ENCODE results near the gene C1QL2.
A peak's percentile ranks its signal among the peaks of the same experiment; 100 is the strongest.

C1QL2 gene

GRCh38 chr2:119142824-119143223 is 15.7 kb downstream of the C1QL2 start:
- no peak for TF ChIP-seq POLR2AphosphoS5 (IDR thresholded peaks at IDR 0.05; ENCODE audit: low read depth, low read length)
- no peak for TF ChIP-seq REST (IDR thresholded peaks at IDR 0.05; ENCODE audit: insufficient read depth in 1 of 2, low read depth in 2 of 2, low read length in 2 of 2)
- no peak for TF ChIP-seq TAF1 (IDR thresholded peaks at IDR 0.05; ENCODE audit: borderline replicate concordance, insufficient read depth, low read length)
- TF ChIP-seq SIN3A (IDR thresholded peaks at IDR 0.05; ENCODE audit: borderline replicate concordance, insufficient read depth, low read length), result no peak
- TF ChIP-seq FOXP2 (optimal IDR thresholded peaks at IDR 0.05; ENCODE audit: borderline replicate concordance, extremely low read depth, extremely low read length, insufficient read depth), result no peak

- TF ChIP-seq FOXP2 (optimal IDR thresholded peaks at IDR 0.05; ENCODE audit: borderline replicate concordance, extremely low read depth, extremely low read length, insufficient read depth), result no peak
- TF ChIP-seq TAF1 (IDR thresholded peaks at IDR 0.05; ENCODE audit: borderline replicate concordance, insufficient read depth, low read length), result no peak
- no peak for TF ChIP-seq POLR2AphosphoS5 (IDR thresholded peaks at IDR 0.05; ENCODE audit: low read depth, low read length)
- TF ChIP-seq REST (IDR thresholded peaks at IDR 0.05; ENCODE audit: insufficient read depth in 1 of 2, low read depth in 2 of 2, low read length in 2 of 2), result no peak
- no peak for TF ChIP-seq SIN3A (IDR thresholded peaks at IDR 0.05; ENCODE audit: borderline replicate concordance, insufficient read depth, low read length)
Measured at GRCh38 chr2:119137502-119137901, 21.0 kb downstream of the C1QL2 start.

- no peak for TF ChIP-seq POLR2AphosphoS5 (IDR thresholded peaks at IDR 0.05; ENCODE audit: low read depth, low read length)
- no peak for TF ChIP-seq FOXP2 (optimal IDR thresholded peaks at IDR 0.05; ENCODE audit: borderline replicate concordance, extremely low read depth, extremely low read length, insufficient read depth)
- no peak for TF ChIP-seq REST (IDR thresholded peaks at IDR 0.05; ENCODE audit: insufficient read depth in 1 of 2, low read depth in 2 of 2, low read length in 2 of 2)
- TF ChIP-seq SIN3A (IDR thresholded peaks at IDR 0.05; ENCODE audit: borderline replicate concordance, insufficient read depth, low read length), result no peak
- TF ChIP-seq TAF1 (IDR thresholded peaks at IDR 0.05; ENCODE audit: borderline replicate concordance, insufficient read depth, low read length), result no peak
Measured at GRCh38 chr2:119136872-119137271, 21.7 kb downstream of the C1QL2 start.

GRCh38 chr2:119136093-119136492 is 22.5 kb downstream of the C1QL2 start:
- TF ChIP-seq TAF1 (IDR thresholded peaks at IDR 0.05; ENCODE audit: borderline replicate concordance, insufficient read depth, low read length), result no peak
- TF ChIP-seq FOXP2 (optimal IDR thresholded peaks at IDR 0.05; ENCODE audit: borderline replicate concordance, extremely low read depth, extremely low read length, insufficient read depth), result no peak
- no peak for TF ChIP-seq REST (IDR thresholded peaks at IDR 0.05; ENCODE audit: insufficient read depth in 1 of 2, low read depth in 2 of 2, low read length in 2 of 2)
- no peak for TF ChIP-seq POLR2AphosphoS5 (IDR thresholded peaks at IDR 0.05; ENCODE audit: low read depth, low read length)
- TF ChIP-seq SIN3A (IDR thresholded peaks at IDR 0.05; ENCODE audit: borderline replicate concordance, insufficient read depth, low read length), result no peak

- TF ChIP-seq TAF1 (IDR thresholded peaks at IDR 0.05; ENCODE audit: borderline replicate concordance, insufficient read depth, low read length), result no peak
- no peak for TF ChIP-seq SIN3A (IDR thresholded peaks at IDR 0.05; ENCODE audit: borderline replicate concordance, insufficient read depth, low read length)
- no peak for TF ChIP-seq FOXP2 (optimal IDR thresholded peaks at IDR 0.05; ENCODE audit: borderline replicate concordance, extremely low read depth, extremely low read length, insufficient read depth)
- TF ChIP-seq REST (IDR thresholded peaks at IDR 0.05; ENCODE audit: insufficient read depth in 1 of 2, low read depth in 2 of 2, low read length in 2 of 2), result peak; percentile 57 to 86; a peak in 3 of 4 replicates
Measured at GRCh38 chr2:119134775-119135174, 23.8 kb downstream of the C1QL2 start.

All from PFSK-1 (cell line).